Sigmoid colon (tissue), 4 donors: ENCODE results near the gene SLC2A1.

Source experiments
- CTCF ChIP-seq, 4 experiments: fragments of 450-650 bp in 3 of 4; fragments of 200-600 bp in 1 of 4; IDR thresholded peaks; one replicate each; pipeline ENCODE4 v1.5.1; 2016 to 2019; ENCODE audit warnings: antibody characterized with exemption in 4 of 4, mild to moderate bottlenecking in 3 of 4, moderate library complexity in 2 of 4
- POLR2A ChIP-seq, 2 donors: fragments of 450-650 bp; IDR thresholded peaks; one replicate each; pipeline ENCODE4 v1.6.1; 2016; ENCODE audit warnings: antibody characterized with exemption in 2 of 2, mild to moderate bottlenecking in 2 of 2, moderate library complexity in 2 of 2
- POLR2AphosphoS5 ChIP-seq, 4 donors: sonication (generic); formaldehyde crosslinking; IDR thresholded peaks; one replicate each; pipeline ENCODE4 v1.6.1; 2017; ENCODE audit warnings: antibody characterized with exemption in 4 of 4

DNA sequence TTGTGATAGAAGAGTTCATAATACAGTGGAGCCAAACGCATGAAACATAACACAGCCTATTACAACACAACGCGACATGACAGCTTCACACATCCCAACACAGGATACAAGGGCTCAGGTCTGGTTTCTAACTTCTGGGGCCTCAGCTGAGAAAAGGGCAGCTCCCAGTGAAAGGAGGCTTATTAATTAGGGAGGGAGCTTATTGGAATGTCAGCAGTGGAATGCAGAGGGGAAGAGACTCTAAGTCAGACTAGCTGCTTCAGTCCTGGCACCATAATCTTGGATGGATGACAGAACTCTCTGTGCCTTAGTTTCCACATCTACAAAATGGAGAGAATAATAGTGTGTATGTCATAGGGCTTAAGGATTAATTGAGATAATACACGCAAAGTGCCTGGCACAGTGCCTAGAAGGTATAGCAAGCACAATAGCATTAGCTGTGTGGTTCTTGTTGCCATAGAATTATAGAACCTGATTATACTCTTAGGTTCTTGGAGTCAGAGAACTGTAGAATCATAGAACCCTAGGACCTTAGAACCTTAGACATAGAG, 22.7 kb upstream of the SLC2A1 start:
- TF ChIP-seq CTCF (IDR thresholded peaks at IDR 0.05) = no peak
- no peak for TF ChIP-seq POLR2AphosphoS5 (IDR thresholded peaks at IDR 0.05)
- no peak for TF ChIP-seq POLR2A (IDR thresholded peaks at IDR 0.05)
